Rectal smooth muscle tissue (tissue), 1 donor: ENCODE data around the gene MS4A4E.

Experiments used
- H3K27ac ChIP-seq: one replicate; pipeline ENCODE4 v1.7.0; 2013; ENCODE audit warnings: low read depth, low read length, inconsistent platforms
- H3K27me3 ChIP-seq: one replicate; pipeline ENCODE4 v1.7.0; 2013; ENCODE audit warnings: low read length; ENCODE audit not compliant: control insufficient read depth, insufficient read depth
- H3K36me3 ChIP-seq: one replicate; pipeline ENCODE4 v1.7.0; 2013; ENCODE audit warnings: low read length; ENCODE audit not compliant: control insufficient read depth, insufficient read depth
- H3K4me1 ChIP-seq: one replicate; pipeline ENCODE4 v1.7.0; 2013; ENCODE audit warnings: low read length; ENCODE audit not compliant: control insufficient read depth, insufficient read depth
- H3K4me3 ChIP-seq: one replicate; pipeline ENCODE4 v1.7.0; 2013; ENCODE audit warnings: low read length
- H3K9ac ChIP-seq: one replicate; pipeline ENCODE4 v1.7.0; 2013; ENCODE audit warnings: low read length

MS4A4E gene

DNA sequence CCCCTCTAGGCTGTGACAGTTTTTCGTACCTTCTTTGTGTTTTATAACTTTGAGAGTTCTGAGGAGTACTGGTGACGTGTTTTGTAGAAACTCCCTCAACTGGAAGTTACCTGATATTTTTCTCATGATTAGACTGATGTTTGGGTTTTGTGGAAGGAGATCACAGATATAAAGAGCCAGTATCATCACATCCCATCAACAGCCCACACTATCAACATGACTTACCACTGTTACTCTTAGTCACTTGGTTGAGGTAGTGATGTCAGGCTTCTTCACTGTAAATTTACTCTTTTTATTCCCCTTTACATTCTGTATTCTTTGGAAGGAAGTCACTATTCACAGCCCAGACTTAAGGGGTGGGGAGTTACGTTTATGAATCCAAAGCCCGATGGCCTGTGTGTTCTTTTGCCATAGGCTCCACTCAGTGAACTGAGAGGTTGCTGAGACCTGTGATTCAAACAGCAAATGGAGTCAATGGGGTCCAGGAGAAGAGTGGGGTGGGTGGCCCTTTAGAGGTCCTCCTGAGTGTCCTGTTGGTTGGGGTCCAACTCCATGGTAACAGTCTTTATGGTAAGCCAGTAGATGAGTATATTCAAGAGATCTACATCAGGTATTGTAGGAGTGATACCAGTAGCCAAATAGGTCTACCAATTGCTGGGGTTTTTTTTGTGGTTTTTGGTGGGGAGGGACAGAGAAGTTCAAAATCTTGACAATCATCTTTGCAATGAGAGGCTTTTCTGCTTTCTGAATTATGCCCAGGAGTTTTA, 15.2 kb upstream of the MS4A4E start:
- no peak overlapping the region for H3K9ac ChIP-seq
- no peak overlapping the region for H3K4me3 ChIP-seq
- no peaks in the 10 kb centered on the region for H3K27me3 ChIP-seq
- no peaks in the 10 kb centered on the region for H3K4me1 ChIP-seq
- no peak overlapping the region for H3K27ac ChIP-seq
- no peaks in the 10 kb centered on the region for H3K36me3 ChIP-seq

DNA sequence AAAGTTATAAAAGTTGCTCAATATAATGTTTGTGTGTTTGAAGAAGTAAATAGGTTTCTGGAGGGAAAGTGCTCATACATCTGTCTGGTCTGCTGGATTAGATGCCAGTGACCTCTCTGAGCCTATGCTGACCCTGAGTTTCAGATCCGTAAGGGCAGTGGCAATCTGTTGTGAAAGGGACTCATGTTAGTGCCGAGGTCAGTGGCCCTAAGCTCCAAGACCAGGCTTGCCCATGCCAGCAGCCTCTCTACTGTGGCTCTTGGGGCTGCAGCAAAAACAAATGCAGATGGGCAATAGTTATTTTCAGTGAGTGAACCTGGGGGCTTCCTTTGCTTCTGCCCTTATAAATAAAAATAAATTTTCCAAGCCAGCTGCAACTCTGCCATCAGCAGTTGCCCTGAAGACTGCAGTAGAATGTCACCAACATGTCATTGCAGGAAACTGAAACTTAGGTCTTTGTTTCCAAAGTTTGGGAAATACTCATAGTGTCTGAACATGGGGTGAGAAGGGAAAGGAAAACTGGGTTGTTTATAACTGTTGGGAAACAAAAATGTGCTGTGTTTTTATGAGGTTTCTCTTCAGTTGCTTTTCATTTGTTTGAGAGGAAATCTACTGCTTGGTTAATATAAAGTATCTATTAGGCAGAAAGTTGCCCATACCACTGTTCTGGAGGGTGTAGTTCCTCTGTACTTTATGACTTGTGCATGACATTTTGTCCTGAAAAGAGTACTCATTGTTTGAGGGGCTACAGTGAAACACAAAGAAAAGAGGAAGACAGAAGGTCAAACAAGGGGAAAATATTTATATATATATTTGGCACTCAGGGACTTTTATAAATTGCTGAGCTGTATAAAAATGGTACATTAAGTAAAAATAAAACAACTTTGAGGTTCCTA, 9.5 kb upstream of the MS4A4E start:
- H3K27me3 ChIP-seq: no peaks in the 10 kb centered on the region
- H3K27ac ChIP-seq: peak overlapping the region; percentile 40
- H3K4me1 ChIP-seq: no peaks in the 10 kb centered on the region
- no peak overlapping the region for H3K4me3 ChIP-seq
- no peak overlapping the region for H3K9ac ChIP-seq
- H3K36me3 ChIP-seq: no peaks in the 10 kb centered on the region

DNA sequence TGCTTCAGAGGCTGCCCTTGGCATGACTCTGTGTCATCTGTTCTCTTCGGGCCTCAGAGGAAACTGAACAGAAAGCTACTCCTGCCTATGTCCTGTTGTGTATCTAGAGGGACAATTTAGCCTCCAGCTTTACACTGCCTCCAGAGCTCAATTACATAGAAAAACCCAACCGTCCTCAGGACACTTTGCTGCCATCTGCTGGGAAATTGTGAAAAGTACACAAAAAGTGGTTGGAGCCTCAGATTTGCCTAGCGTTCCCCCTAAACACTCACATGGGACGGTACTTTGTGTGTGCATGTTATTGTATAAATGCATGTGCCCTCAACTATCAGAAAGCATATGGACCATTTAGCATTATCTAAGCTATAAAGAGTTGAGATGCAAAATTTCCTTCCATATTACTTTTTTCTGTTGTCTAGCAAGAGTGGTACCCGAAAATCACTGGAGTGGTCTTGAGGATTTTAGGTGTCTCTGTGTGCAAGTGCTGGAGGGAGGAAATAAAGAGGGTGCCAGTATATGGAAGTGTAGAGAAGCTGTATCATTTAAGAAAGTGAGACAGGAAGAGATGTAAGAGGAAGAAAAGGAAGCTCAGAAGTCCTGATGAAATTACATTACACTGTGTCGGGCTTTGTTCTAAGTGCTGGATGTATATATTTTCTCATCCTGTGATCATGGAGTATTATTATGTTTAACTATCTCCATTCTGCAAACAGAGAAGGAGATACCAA, 8.7 kb upstream of the MS4A4E start:
- Histone ChIP-seq H3K9ac (no peak overlapping the region), H3K27ac (no peak overlapping the region), H3K4me3 (no peak overlapping the region), H3K27me3 (no peaks in the 10 kb centered on the region), H3K36me3 (no peaks in the 10 kb centered on the region), H3K4me1 (no peaks in the 10 kb centered on the region)

DNA sequence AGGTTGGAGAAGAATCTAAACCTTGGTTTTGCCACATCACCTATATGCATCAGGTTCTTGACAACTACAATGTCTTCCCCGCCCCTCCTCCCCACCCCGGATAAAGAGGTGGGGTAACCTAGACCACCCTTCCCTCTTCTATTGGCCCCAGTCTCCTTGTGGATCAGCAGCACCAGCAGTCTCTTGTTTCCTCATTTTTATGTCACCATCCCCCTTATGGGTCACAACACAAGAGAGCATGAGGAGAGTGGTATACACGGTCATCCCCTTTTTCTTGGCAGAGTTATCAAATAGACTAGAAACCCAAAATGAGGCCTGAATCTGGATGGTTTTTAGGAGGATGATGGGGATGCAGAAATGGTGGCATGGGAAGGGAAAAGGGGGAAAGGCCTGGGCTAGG, 1.2 kb downstream of the MS4A4E start:
- H3K4me1 ChIP-seq: no peaks in the 10 kb centered on the region
- H3K9ac ChIP-seq: no peak overlapping the region
- no peak overlapping the region for H3K27ac ChIP-seq
- H3K36me3 ChIP-seq: no peaks in the 10 kb centered on the region
- H3K27me3 ChIP-seq: no peaks in the 10 kb centered on the region
- H3K4me3 ChIP-seq: no peak overlapping the region

DNA sequence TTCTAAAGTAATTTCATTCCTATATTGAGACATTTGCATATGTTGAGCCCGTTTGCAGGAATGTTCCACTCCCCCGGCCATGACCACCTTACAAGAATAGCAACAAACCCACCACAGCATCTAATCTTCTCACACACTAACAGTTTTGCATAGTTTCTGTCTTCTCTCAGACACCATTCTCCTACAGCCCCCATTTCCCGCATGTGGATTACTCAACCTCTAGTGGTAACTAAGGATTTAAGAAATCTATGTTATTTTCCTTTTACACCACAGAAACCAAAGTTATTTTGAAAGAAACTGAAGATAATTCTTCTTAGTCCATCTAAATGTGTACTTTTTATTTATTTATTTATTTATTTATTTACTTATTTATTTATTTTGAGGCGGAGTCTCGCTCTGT, 2.3 kb downstream of the MS4A4E start:
- Histone ChIP-seq H3K4me1 (no peaks in the 10 kb centered on the region), H3K4me3 (no peak overlapping the region), H3K27me3 (no peaks in the 10 kb centered on the region), H3K9ac (no peak overlapping the region), H3K27ac (no peak overlapping the region), H3K36me3 (no peaks in the 10 kb centered on the region)

DNA sequence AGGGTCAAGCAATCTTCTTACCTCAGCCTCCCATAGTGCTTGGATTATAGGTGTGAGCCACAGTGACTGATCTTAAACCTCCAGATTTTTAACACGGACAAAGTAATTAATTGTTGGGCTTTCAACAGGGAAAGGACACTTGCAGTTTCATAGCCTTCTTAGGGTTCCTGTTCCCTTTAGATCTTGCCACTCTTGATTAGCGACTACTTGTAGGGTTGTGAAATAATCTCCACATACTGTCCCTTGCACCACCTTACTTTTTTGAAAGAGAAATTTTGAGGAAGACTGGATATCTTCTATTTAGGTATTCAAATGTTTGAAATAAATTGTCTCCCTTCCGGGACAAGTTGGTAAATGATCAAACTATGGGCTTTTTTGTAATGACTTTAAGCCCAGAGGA, 7.6 kb downstream of the MS4A4E start:
- no peaks in the 10 kb centered on the region for H3K36me3 ChIP-seq
- no peak overlapping the region for H3K27ac ChIP-seq
- no peak overlapping the region for H3K9ac ChIP-seq
- H3K27me3 ChIP-seq: no peaks in the 10 kb centered on the region
- H3K4me3 ChIP-seq: no peak overlapping the region
- H3K4me1 ChIP-seq: no peaks in the 10 kb centered on the region

DNA sequence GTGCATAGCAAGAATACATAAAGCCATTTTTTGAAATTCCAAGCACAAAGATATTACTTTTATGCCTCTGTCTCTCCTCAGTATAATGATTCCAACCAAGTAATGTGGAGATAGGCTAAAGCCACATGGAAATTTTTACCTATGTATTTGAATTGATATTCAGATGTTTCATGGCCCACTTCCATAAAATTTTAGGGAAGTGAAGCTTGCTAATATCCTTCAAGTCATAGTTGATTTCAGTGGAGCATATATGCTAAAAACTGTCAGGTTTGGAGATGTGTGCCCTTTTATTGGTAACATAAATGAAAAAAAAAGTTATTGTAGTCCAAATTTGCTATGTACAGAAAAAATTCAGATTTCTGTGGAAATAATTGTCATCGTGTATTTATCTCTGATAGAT, 12.3 kb downstream of the MS4A4E start:
- Histone ChIP-seq H3K9ac (no peak overlapping the region), H3K27me3 (no peaks in the 10 kb centered on the region), H3K4me3 (no peak overlapping the region), H3K27ac (no peak overlapping the region), H3K4me1 (no peaks in the 10 kb centered on the region), H3K36me3 (no peaks in the 10 kb centered on the region)

DNA sequence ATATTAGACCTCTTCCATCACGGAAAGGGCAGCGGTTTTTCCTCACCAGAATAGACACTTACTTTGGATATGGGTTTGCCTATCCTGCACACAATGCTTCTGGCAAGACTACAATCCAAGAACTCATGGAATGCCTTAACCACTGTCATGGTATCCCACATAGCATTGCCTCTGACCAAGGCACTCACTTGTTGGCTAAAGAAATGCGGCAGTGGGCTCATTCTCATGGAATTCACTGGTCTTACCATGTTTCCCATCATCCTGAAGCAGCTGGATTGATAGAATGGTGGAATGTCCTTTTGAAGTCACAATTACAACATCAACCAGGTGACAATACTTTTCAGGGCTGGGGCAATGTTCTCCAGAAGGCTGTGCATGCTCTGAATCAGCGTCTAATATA, 20.8 kb downstream of the MS4A4E start:
- Histone ChIP-seq H3K4me1 (no peaks in the 10 kb centered on the region), H3K9ac (no peak overlapping the region), H3K4me3 (no peak overlapping the region), H3K36me3 (no peaks in the 10 kb centered on the region), H3K27ac (no peak overlapping the region), H3K27me3 (no peaks in the 10 kb centered on the region)

DNA sequence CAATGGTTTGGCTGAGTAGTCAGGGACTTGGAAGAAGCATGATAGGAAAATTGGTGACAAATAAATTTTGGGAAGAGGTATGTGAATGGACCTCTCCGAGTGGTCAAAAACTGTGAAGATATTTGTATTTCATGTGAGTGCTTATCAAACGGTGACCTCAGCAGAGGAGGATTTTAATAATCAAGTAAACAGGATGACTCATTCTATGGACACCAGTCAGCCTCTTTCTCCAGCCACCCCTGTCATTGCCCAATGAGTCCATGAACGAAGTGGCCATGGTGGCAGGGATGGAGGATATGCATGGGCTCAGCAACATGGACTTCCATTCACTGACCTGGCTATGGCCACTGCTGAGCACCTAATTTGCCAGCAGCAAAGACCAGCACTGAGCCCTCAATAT, 21.2 kb downstream of the MS4A4E start:
- Histone ChIP-seq H3K4me3 (no peak overlapping the region), H3K9ac (no peak overlapping the region), H3K36me3 (no peaks in the 10 kb centered on the region), H3K27ac (no peak overlapping the region), H3K27me3 (no peaks in the 10 kb centered on the region), H3K4me1 (no peaks in the 10 kb centered on the region)

DNA sequence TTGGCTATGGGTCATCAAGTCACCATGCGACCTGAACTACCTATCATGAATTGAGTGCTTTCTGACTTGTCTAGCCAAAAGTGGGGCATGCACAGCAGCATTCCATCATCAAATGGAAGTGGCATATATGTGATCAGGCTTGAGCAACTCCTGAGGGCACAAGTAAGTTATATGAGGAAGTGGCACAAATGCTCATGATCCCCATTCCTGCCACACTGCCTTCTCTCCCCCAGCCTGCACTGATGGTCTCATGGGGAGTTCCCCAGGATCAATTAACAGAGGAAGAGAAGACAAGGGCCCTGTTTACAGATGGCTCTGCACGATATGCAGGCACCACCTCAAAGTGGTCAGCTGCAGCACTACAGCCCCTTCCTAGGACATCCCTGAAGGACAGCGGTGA, 21.8 kb downstream of the MS4A4E start:
- no peak overlapping the region for H3K4me3 ChIP-seq
- no peaks in the 10 kb centered on the region for H3K4me1 ChIP-seq
- H3K27me3 ChIP-seq: no peaks in the 10 kb centered on the region
- H3K36me3 ChIP-seq: no peaks in the 10 kb centered on the region
- H3K9ac ChIP-seq: no peak overlapping the region
- H3K27ac ChIP-seq: no peak overlapping the region

DNA sequence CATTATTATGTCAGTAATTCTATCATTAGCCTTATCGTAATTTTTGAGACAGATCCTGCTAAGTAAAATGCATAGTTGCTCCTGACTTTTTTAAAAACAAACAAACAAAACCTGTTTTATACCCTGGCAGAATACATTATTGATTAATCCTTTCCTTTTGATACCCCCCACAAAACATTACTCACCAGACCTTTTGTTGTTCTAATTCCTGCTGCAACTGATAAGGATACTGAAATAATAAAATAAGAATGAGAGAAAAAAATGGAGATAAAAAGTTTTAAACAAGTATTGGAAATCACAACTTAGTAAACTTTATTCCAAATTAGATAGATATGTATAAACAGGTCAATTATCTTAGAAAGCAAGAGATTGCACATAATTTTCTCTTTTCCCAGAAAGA, 28.6 kb downstream of the MS4A4E start:
- Histone ChIP-seq H3K4me3 (no peak overlapping the region), H3K4me1 (no peaks in the 10 kb centered on the region), H3K36me3 (no peaks in the 10 kb centered on the region), H3K27me3 (no peaks in the 10 kb centered on the region), H3K27ac (no peak overlapping the region), H3K9ac (no peak overlapping the region)

DNA sequence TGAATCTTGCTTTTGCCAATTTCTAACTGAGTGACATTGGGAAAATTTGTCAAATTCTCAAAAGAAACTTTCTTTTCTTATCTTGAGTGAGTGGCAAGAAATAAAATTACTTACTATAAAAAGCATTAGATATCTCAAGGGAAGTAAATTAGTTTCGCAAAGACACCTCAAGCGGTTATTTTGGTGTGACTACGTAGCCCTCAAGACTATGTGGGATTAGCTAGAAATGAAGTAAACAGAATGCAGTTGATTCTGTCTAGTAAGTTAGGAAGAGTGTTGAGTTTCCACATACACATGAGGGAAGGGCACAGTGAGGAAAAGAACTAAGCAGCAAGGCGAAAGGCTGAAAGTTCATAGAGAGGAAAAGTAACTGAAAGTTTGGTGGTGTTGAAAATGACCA, 31.7 kb downstream of the MS4A4E start:
- H3K4me1 ChIP-seq: no peaks in the 10 kb centered on the region
- no peak overlapping the region for H3K4me3 ChIP-seq
- H3K27me3 ChIP-seq: no peaks in the 10 kb centered on the region
- no peaks in the 10 kb centered on the region for H3K36me3 ChIP-seq
- no peak overlapping the region for H3K27ac ChIP-seq
- no peak overlapping the region for H3K9ac ChIP-seq
